PFSK-1 (cell line): ENCODE results near the gene NUDT16L1.

Source experiments
- FOXP2 ChIP-seq: optimal IDR thresholded peaks from 2 replicates; pipeline ENCODE3; 2011; ENCODE audit warnings: borderline replicate concordance, control low read depth, inconsistent platforms; ENCODE audit not compliant: insufficient read depth; ENCODE audit errors: extremely low read length, extremely low read depth
- POLR2AphosphoS5 ChIP-seq: IDR thresholded peaks from 2 replicates; pipeline ENCODE4 v1.6.1; 2012; ENCODE audit warnings: low read depth, mild to moderate bottlenecking, control low read depth, low read length, moderate library complexity
- SIN3A ChIP-seq: IDR thresholded peaks from 2 replicates; pipeline ENCODE4 v1.6.1; 2012; ENCODE audit warnings: mild to moderate bottlenecking, low read length, moderate library complexity, borderline replicate concordance; ENCODE audit not compliant: insufficient read depth
- TAF1 ChIP-seq: IDR thresholded peaks from 2 replicates; pipeline ENCODE4 v1.6.1; 2012; ENCODE audit warnings: low read length, control low read depth, borderline replicate concordance; ENCODE audit not compliant: insufficient read depth
- TF ChIP-seq, protein P1 (sequence below), 2 experiments: IDR thresholded peaks; 2 replicates each; pipeline versions ENCODE4 v1.6.1 to v1.8.0; 2011 to 2012; ENCODE audit warnings: low read depth in 2 of 2, low read length in 2 of 2, control low read depth in 1 of 2, inconsistent platforms in 1 of 2, mild to moderate bottlenecking in 1 of 2, moderate library complexity in 1 of 2; ENCODE audit not compliant: insufficient read depth in 1 of 2

DNA sequence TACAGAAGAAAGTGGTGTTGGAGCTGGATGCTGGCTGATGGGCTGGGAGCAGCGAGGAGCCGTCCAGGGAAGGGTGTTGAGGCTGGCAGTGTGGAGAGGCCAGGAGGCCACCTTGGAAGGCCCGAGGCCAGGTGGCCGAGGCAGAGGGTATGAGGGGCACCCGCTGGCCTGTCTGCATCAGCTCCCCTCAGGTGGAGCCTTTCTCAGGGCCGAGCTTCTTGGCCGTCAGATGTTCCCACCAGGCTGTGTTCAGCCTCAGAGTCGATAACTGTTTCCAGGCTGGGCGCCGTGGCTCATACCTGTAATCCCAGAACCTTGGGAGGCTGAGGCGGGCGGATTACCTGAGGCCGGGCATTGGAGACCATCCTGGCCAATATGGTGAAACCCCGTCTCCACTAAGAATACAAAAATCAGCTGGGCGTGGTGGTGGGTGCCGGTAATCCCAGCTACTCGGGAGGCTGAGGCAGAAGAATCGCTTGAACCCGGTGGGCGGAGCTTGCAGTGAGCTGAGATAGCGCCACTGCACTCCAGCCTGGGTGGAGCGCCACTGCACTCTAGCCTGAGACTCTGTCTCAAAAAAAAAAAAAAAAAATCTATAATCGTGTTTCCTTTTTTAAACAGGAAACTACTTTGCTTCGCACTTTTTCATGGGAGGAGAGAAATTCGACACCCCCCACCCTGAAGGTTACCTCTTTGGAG is 43.5 kb upstream of the NUDT16L1 start:
- TF ChIP-seq TAF1 = no peak
- TF ChIP-seq, protein P1, sequence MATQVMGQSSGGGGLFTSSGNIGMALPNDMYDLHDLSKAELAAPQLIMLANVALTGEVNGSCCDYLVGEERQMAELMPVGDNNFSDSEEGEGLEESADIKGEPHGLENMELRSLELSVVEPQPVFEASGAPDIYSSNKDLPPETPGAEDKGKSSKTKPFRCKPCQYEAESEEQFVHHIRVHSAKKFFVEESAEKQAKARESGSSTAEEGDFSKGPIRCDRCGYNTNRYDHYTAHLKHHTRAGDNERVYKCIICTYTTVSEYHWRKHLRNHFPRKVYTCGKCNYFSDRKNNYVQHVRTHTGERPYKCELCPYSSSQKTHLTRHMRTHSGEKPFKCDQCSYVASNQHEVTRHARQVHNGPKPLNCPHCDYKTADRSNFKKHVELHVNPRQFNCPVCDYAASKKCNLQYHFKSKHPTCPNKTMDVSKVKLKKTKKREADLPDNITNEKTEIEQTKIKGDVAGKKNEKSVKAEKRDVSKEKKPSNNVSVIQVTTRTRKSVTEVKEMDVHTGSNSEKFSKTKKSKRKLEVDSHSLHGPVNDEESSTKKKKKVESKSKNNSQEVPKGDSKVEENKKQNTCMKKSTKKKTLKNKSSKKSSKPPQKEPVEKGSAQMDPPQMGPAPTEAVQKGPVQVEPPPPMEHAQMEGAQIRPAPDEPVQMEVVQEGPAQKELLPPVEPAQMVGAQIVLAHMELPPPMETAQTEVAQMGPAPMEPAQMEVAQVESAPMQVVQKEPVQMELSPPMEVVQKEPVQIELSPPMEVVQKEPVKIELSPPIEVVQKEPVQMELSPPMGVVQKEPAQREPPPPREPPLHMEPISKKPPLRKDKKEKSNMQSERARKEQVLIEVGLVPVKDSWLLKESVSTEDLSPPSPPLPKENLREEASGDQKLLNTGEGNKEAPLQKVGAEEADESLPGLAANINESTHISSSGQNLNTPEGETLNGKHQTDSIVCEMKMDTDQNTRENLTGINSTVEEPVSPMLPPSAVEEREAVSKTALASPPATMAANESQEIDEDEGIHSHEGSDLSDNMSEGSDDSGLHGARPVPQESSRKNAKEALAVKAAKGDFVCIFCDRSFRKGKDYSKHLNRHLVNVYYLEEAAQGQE (IDR thresholded peaks at IDR 0.05; ENCODE audit: insufficient read depth in 1 of 2, low read depth in 2 of 2, low read length in 2 of 2) = no peak
- TF ChIP-seq POLR2AphosphoS5 = no peak
- TF ChIP-seq FOXP2 = no peak
- no peak for TF ChIP-seq SIN3A
